ENCODE data around the gene CTPS2.
"Not testable (repeated sequence)": the region's sequence is repeated elsewhere in the genome, so short reads cannot be mapped to it uniquely, and the experiment has no call there.

The CTPS2 gene

GRCh38 chrX:16737024-16737423 lies 24.6 kb upstream of the CTPS2 start:
- Histone ChIP-seq H3K4me3 (ENCODE audit: low read depth, low read length) (no peak overlapping the region), H3K9ac (no peak overlapping the region), H3K79me2 (no peaks in the 10 kb centered on the region), H3K4me2 (ENCODE audit: low read length) (no peak overlapping the region), H3K27ac (no peak overlapping the region), H3K36me3 (ENCODE audit: control insufficient read depth, insufficient read depth, low read length) (no peaks in the 10 kb centered on the region), H3K9me3 (ENCODE audit: control insufficient read depth, low read length) (no peaks in the 10 kb centered on the region), H3K27me3 (ENCODE audit: control insufficient read depth, insufficient read depth, low read length) (no peaks in the 10 kb centered on the region), H2AFZ (no peak overlapping the region), H3K4me1 (no peaks in the 10 kb centered on the region)
- TF ChIP-seq, protein P1, sequence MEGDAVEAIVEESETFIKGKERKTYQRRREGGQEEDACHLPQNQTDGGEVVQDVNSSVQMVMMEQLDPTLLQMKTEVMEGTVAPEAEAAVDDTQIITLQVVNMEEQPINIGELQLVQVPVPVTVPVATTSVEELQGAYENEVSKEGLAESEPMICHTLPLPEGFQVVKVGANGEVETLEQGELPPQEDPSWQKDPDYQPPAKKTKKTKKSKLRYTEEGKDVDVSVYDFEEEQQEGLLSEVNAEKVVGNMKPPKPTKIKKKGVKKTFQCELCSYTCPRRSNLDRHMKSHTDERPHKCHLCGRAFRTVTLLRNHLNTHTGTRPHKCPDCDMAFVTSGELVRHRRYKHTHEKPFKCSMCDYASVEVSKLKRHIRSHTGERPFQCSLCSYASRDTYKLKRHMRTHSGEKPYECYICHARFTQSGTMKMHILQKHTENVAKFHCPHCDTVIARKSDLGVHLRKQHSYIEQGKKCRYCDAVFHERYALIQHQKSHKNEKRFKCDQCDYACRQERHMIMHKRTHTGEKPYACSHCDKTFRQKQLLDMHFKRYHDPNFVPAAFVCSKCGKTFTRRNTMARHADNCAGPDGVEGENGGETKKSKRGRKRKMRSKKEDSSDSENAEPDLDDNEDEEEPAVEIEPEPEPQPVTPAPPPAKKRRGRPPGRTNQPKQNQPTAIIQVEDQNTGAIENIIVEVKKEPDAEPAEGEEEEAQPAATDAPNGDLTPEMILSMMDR (IDR thresholded peaks at IDR 0.05) = no peak

DNA sequence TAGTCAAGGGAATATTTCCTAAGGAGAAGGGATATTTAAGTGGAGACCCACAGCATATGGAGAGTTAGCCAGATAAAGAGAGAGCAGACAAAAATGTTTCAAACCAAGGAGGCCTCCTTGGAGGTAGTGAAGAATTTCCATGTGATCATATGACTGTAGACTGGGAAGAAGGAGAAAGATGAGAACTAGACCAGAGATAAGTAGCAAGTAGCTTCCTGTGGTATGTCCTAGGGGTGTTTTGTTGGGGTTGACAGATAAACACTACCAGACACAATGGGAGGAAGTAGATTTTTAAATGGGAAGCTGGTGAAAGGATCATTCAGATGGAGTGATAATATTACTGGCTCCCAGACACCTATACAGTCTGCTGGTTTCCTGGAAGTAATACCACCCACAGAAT lies 20.5 kb upstream of the CTPS2 start:
- Histone ChIP-seq H3K4me2 (ENCODE audit: low read length) (no peak overlapping the region), H3K27me3 (ENCODE audit: control insufficient read depth, insufficient read depth, low read length) (no peaks in the 10 kb centered on the region), H3K4me1 (no peaks in the 10 kb centered on the region), H3K79me2 (peaks cover 4% of the 10 kb centered on the region), H3K36me3 (ENCODE audit: control insufficient read depth, insufficient read depth, low read length) (no peaks in the 10 kb centered on the region), H3K27ac (no peak overlapping the region), H2AFZ (no peak overlapping the region), H3K9me3 (ENCODE audit: control insufficient read depth, low read length) (no peaks in the 10 kb centered on the region), H3K9ac (no peak overlapping the region), H3K4me3 (ENCODE audit: low read depth, low read length) (no peak overlapping the region)
- TF ChIP-seq, protein P1 (IDR thresholded peaks at IDR 0.05) = no peak

GRCh38 chrX:16730450-16730849 lies 18.0 kb upstream of the CTPS2 start:
- no peaks in the 10 kb centered on the region for H3K9me3 ChIP-seq (ENCODE audit: control insufficient read depth, low read length)
- no peaks in the 10 kb centered on the region for H3K27me3 ChIP-seq (ENCODE audit: control insufficient read depth, insufficient read depth, low read length)
- no peak overlapping the region for H3K27ac ChIP-seq
- H3K9ac ChIP-seq = no peak overlapping the region
- H3K4me3 ChIP-seq (ENCODE audit: low read depth, low read length) = no peak overlapping the region
- TF ChIP-seq, protein P1 (IDR thresholded peaks at IDR 0.05) = no peak
- peaks cover 9% of the 10 kb centered on the region for H3K79me2 ChIP-seq
- H2AFZ ChIP-seq = no peak overlapping the region
- H3K36me3 ChIP-seq (ENCODE audit: control insufficient read depth, insufficient read depth, low read length) = no peaks in the 10 kb centered on the region
- H3K4me1 ChIP-seq = no peaks in the 10 kb centered on the region
- H3K4me2 ChIP-seq (ENCODE audit: low read length) = no peak overlapping the region

DNA sequence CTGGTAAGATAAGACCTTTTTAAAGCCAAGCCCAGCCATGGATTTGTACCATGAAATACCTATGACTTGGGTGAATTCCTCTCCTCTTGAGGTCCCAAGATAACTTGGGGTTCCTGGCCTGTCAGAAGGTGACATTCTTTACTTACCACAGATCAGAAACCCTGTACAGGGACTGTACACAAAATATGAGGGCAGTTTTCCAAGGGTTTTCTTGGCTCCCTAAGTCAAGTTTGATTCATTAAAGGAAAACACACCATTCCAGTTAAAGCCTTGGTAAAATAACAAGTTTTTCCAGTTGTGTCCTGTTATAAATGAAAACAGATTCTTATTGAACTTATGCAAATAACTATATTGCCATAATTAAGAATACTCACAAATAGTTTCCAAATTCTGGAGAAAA lies 15.2 kb upstream of the CTPS2 start:
- H3K79me2 ChIP-seq = peaks cover 14% of the 10 kb centered on the region
- TF ChIP-seq, protein P1 (IDR thresholded peaks at IDR 0.05) = no peak
- no peaks in the 10 kb centered on the region for H3K27me3 ChIP-seq (ENCODE audit: control insufficient read depth, insufficient read depth, low read length)
- no peaks in the 10 kb centered on the region for H3K36me3 ChIP-seq (ENCODE audit: control insufficient read depth, insufficient read depth, low read length)
- H3K9ac ChIP-seq = no peak overlapping the region
- H3K4me3 ChIP-seq (ENCODE audit: low read depth, low read length) = no peak overlapping the region
- no peaks in the 10 kb centered on the region for H3K9me3 ChIP-seq (ENCODE audit: control insufficient read depth, low read length)
- no peaks in the 10 kb centered on the region for H3K4me1 ChIP-seq
- no peak overlapping the region for H2AFZ ChIP-seq
- H3K27ac ChIP-seq = no peak overlapping the region
- no peak overlapping the region for H3K4me2 ChIP-seq (ENCODE audit: low read length)

- H3K36me3 ChIP-seq (ENCODE audit: control insufficient read depth, insufficient read depth, low read length); H3K4me2 ChIP-seq (ENCODE audit: low read length); H2AFZ ChIP-seq; H3K27me3 ChIP-seq (ENCODE audit: control insufficient read depth, insufficient read depth, low read length); H3K4me3 ChIP-seq (ENCODE audit: low read depth, low read length); H3K9ac ChIP-seq; H3K27ac ChIP-seq; H3K4me1 ChIP-seq; H3K9me3 ChIP-seq (ENCODE audit: control insufficient read depth, low read length): not testable (repeated sequence)
- H3K79me2 ChIP-seq = peaks cover 20% of the 10 kb centered on the region
Measured at GRCh38 chrX:16726347-16726988, 14.0 kb upstream of the CTPS2 start.
